ENCODE measurements around the gene LGALS14.
"Not testable (repeated sequence)": the region's sequence is repeated elsewhere in the genome, so short reads cannot be mapped to it uniquely, and the experiment has no call there.

The LGALS14 gene

GRCh38 chr19:39704181-39705044 lies at the start of gene LGALS14:
Gene LGALS14 (plus strand): TSS chr19:39704481. CDS start chr19:39704529, 48 bp downstream.
- H3K4me1 ChIP-seq (ENCODE audit: control insufficient read depth in 2 of 2, insufficient read depth in 2 of 2, low read length in 2 of 2) = no peaks in the 10 kb centered on the region
- no peaks in the 10 kb centered on the region for H3K9me3 ChIP-seq (ENCODE audit: control insufficient read depth in 2 of 2, low read length in 2 of 2)
- no peak within 1 kb of the TSS for H3K4me3 ChIP-seq (ENCODE audit: low read length in 2 of 2)
- no peak within 1 kb of the TSS for H3K27ac ChIP-seq (ENCODE audit: low read depth in 2 of 2, low read length in 2 of 2)
- no peak within 1 kb of the TSS for H3K9ac ChIP-seq (ENCODE audit: low read depth in 1 of 2, low read length in 2 of 2)
- no peaks in the 10 kb centered on the region for H3K36me3 ChIP-seq (ENCODE audit: control insufficient read depth in 2 of 2, insufficient read depth in 2 of 2, low read length in 2 of 2)
- H3K27me3 ChIP-seq (ENCODE audit: control insufficient read depth in 2 of 2, insufficient read depth in 2 of 2, low read length in 2 of 2) = peaks cover under 1 to 2% of the 10 kb centered on the region in 2 donors

GRCh38 chr19:39655613-39656012 lies 48.7 kb upstream of the LGALS14 start, which contains the start of gene LGALS16:
Gene LGALS16 (plus strand): TSS chr19:39655913. CDS start chr19:39655962, 49 bp downstream.
- Histone ChIP-seq H3K36me3 (ENCODE audit: control insufficient read depth in 2 of 2, insufficient read depth in 2 of 2, low read length in 2 of 2) (no peaks in the 10 kb centered on the region), H3K9ac (ENCODE audit: low read depth in 1 of 2, low read length in 2 of 2) (no peak within 1 kb of the TSS), H3K27me3 (ENCODE audit: control insufficient read depth in 2 of 2, insufficient read depth in 2 of 2, low read length in 2 of 2) (no peaks in the 10 kb centered on the region), H3K4me3 (ENCODE audit: low read length in 2 of 2) (no peak within 1 kb of the TSS), H3K4me1 (ENCODE audit: control insufficient read depth in 2 of 2, insufficient read depth in 2 of 2, low read length in 2 of 2) (no peaks in the 10 kb centered on the region), H3K9me3 (ENCODE audit: control insufficient read depth in 2 of 2, low read length in 2 of 2) (no peaks in the 10 kb centered on the region), H3K27ac (ENCODE audit: low read depth in 2 of 2, low read length in 2 of 2) (no peak within 1 kb of the TSS)

GRCh38 chr19:39659791-39660190 lies 44.5 kb upstream of the LGALS14 start:
- no peak overlapping the region for H3K4me3 ChIP-seq (ENCODE audit: low read length in 2 of 2)
- no peaks in the 10 kb centered on the region for H3K27me3 ChIP-seq (ENCODE audit: control insufficient read depth in 2 of 2, insufficient read depth in 2 of 2, low read length in 2 of 2)
- H3K36me3 ChIP-seq (ENCODE audit: control insufficient read depth in 2 of 2, insufficient read depth in 2 of 2, low read length in 2 of 2) = no peaks in the 10 kb centered on the region
- H3K4me1 ChIP-seq (ENCODE audit: control insufficient read depth in 2 of 2, insufficient read depth in 2 of 2, low read length in 2 of 2) = no peaks in the 10 kb centered on the region
- no peaks in the 10 kb centered on the region for H3K9me3 ChIP-seq (ENCODE audit: control insufficient read depth in 2 of 2, low read length in 2 of 2)
- H3K27ac ChIP-seq (ENCODE audit: low read depth in 2 of 2, low read length in 2 of 2) = no peak overlapping the region
- no peak overlapping the region for H3K9ac ChIP-seq (ENCODE audit: low read depth in 1 of 2, low read length in 2 of 2)

GRCh38 chr19:39660661-39661060 lies 43.6 kb upstream of the LGALS14 start:
- Histone ChIP-seq H3K9ac (ENCODE audit: low read depth in 1 of 2, low read length in 2 of 2) (no peak overlapping the region), H3K9me3 (ENCODE audit: control insufficient read depth in 2 of 2, low read length in 2 of 2) (no peaks in the 10 kb centered on the region), H3K4me3 (ENCODE audit: low read length in 2 of 2) (no peak overlapping the region), H3K27ac (ENCODE audit: low read depth in 2 of 2, low read length in 2 of 2) (no peak overlapping the region), H3K36me3 (ENCODE audit: control insufficient read depth in 2 of 2, insufficient read depth in 2 of 2, low read length in 2 of 2) (no peaks in the 10 kb centered on the region), H3K27me3 (ENCODE audit: control insufficient read depth in 2 of 2, insufficient read depth in 2 of 2, low read length in 2 of 2) (no peaks in the 10 kb centered on the region), H3K4me1 (ENCODE audit: control insufficient read depth in 2 of 2, insufficient read depth in 2 of 2, low read length in 2 of 2) (no peaks in the 10 kb centered on the region)

- Histone ChIP-seq H3K4me1 (ENCODE audit: control insufficient read depth in 2 of 2, insufficient read depth in 2 of 2, low read length in 2 of 2) (no peaks in the 10 kb centered on the region), H3K27me3 (ENCODE audit: control insufficient read depth in 2 of 2, insufficient read depth in 2 of 2, low read length in 2 of 2) (no peaks in the 10 kb centered on the region), H3K36me3 (ENCODE audit: control insufficient read depth in 2 of 2, insufficient read depth in 2 of 2, low read length in 2 of 2) (no peaks in the 10 kb centered on the region), H3K4me3 (ENCODE audit: low read length in 2 of 2) (no peak overlapping the region), H3K27ac (ENCODE audit: low read depth in 2 of 2, low read length in 2 of 2) (no peak overlapping the region), H3K9ac (ENCODE audit: low read depth in 1 of 2, low read length in 2 of 2) (no peak overlapping the region), H3K9me3 (ENCODE audit: control insufficient read depth in 2 of 2, low read length in 2 of 2) (no peaks in the 10 kb centered on the region)
Measured at GRCh38 chr19:39661565-39661964, 42.7 kb upstream of the LGALS14 start.

GRCh38 chr19:39669860-39670259 lies 34.4 kb upstream of the LGALS14 start:
- H3K27me3 ChIP-seq (ENCODE audit: control insufficient read depth in 2 of 2, insufficient read depth in 2 of 2, low read length in 2 of 2); H3K27ac ChIP-seq (ENCODE audit: low read depth in 2 of 2, low read length in 2 of 2); H3K4me1 ChIP-seq (ENCODE audit: control insufficient read depth in 2 of 2, insufficient read depth in 2 of 2, low read length in 2 of 2); H3K9me3 ChIP-seq (ENCODE audit: control insufficient read depth in 2 of 2, low read length in 2 of 2); H3K36me3 ChIP-seq (ENCODE audit: control insufficient read depth in 2 of 2, insufficient read depth in 2 of 2, low read length in 2 of 2); H3K9ac ChIP-seq (ENCODE audit: low read depth in 1 of 2, low read length in 2 of 2); H3K4me3 ChIP-seq (ENCODE audit: low read length in 2 of 2): not testable (repeated sequence)

- H3K4me3 ChIP-seq (ENCODE audit: low read length in 2 of 2) = no peak overlapping the region
- H3K36me3 ChIP-seq (ENCODE audit: control insufficient read depth in 2 of 2, insufficient read depth in 2 of 2, low read length in 2 of 2) = no peaks in the 10 kb centered on the region
- peaks cover 0 to 3% of the 10 kb centered on the region in 2 donors for H3K27me3 ChIP-seq (ENCODE audit: control insufficient read depth in 2 of 2, insufficient read depth in 2 of 2, low read length in 2 of 2)
- no peaks in the 10 kb centered on the region for H3K4me1 ChIP-seq (ENCODE audit: control insufficient read depth in 2 of 2, insufficient read depth in 2 of 2, low read length in 2 of 2)
- no peak overlapping the region for H3K9ac ChIP-seq (ENCODE audit: low read depth in 1 of 2, low read length in 2 of 2)
- no peaks in the 10 kb centered on the region for H3K9me3 ChIP-seq (ENCODE audit: control insufficient read depth in 2 of 2, low read length in 2 of 2)
- no peak overlapping the region for H3K27ac ChIP-seq (ENCODE audit: low read depth in 2 of 2, low read length in 2 of 2)
Measured at GRCh38 chr19:39670998-39671397, 33.3 kb upstream of the LGALS14 start.

GRCh38 chr19:39671739-39672363 lies 32.4 kb upstream of the LGALS14 start:
- no peaks in the 10 kb centered on the region for H3K4me1 ChIP-seq (ENCODE audit: control insufficient read depth in 2 of 2, insufficient read depth in 2 of 2, low read length in 2 of 2)
- H3K36me3 ChIP-seq (ENCODE audit: control insufficient read depth in 2 of 2, insufficient read depth in 2 of 2, low read length in 2 of 2) = no peaks in the 10 kb centered on the region
- no peak overlapping the region for H3K4me3 ChIP-seq (ENCODE audit: low read length in 2 of 2)
- H3K27me3 ChIP-seq (ENCODE audit: control insufficient read depth in 2 of 2, insufficient read depth in 2 of 2, low read length in 2 of 2) = peaks cover 0 to 3% of the 10 kb centered on the region in 2 donors
- no peaks in the 10 kb centered on the region for H3K9me3 ChIP-seq (ENCODE audit: control insufficient read depth in 2 of 2, low read length in 2 of 2)
- H3K27ac ChIP-seq (ENCODE audit: low read depth in 2 of 2, low read length in 2 of 2) = no peak overlapping the region
- no peak overlapping the region for H3K9ac ChIP-seq (ENCODE audit: low read depth in 1 of 2, low read length in 2 of 2)

GRCh38 chr19:39672473-39672872 lies 31.8 kb upstream of the LGALS14 start:
- H3K4me3 ChIP-seq (ENCODE audit: low read length in 2 of 2) = no peak overlapping the region
- peaks cover 0 to 3% of the 10 kb centered on the region in 2 donors for H3K27me3 ChIP-seq (ENCODE audit: control insufficient read depth in 2 of 2, insufficient read depth in 2 of 2, low read length in 2 of 2)
- H3K4me1 ChIP-seq (ENCODE audit: control insufficient read depth in 2 of 2, insufficient read depth in 2 of 2, low read length in 2 of 2) = no peaks in the 10 kb centered on the region
- H3K9me3 ChIP-seq (ENCODE audit: control insufficient read depth in 2 of 2, low read length in 2 of 2) = no peaks in the 10 kb centered on the region
- no peaks in the 10 kb centered on the region for H3K36me3 ChIP-seq (ENCODE audit: control insufficient read depth in 2 of 2, insufficient read depth in 2 of 2, low read length in 2 of 2)
- H3K27ac ChIP-seq (ENCODE audit: low read depth in 2 of 2, low read length in 2 of 2) = no peak overlapping the region
- H3K9ac ChIP-seq (ENCODE audit: low read depth in 1 of 2, low read length in 2 of 2) = no peak overlapping the region

GRCh38 chr19:39673862-39674261 lies 30.4 kb upstream of the LGALS14 start:
- H3K36me3 ChIP-seq (ENCODE audit: control insufficient read depth in 2 of 2, insufficient read depth in 2 of 2, low read length in 2 of 2); H3K9ac ChIP-seq (ENCODE audit: low read depth in 1 of 2, low read length in 2 of 2); H3K4me3 ChIP-seq (ENCODE audit: low read length in 2 of 2); H3K9me3 ChIP-seq (ENCODE audit: control insufficient read depth in 2 of 2, low read length in 2 of 2); H3K27ac ChIP-seq (ENCODE audit: low read depth in 2 of 2, low read length in 2 of 2); H3K27me3 ChIP-seq (ENCODE audit: control insufficient read depth in 2 of 2, insufficient read depth in 2 of 2, low read length in 2 of 2); H3K4me1 ChIP-seq (ENCODE audit: control insufficient read depth in 2 of 2, insufficient read depth in 2 of 2, low read length in 2 of 2): not testable (repeated sequence)
